ENCODE data around the gene GYS1.
"Not testable (repeated sequence)": the region's sequence is repeated elsewhere in the genome, so short reads cannot be mapped to it uniquely, and the experiment has no call there.

The GYS1 gene

GRCh38 chr19:49038111-49038510 is 45.0 kb upstream of the GYS1 start:
- H3K9ac ChIP-seq (ENCODE audit: low read depth, low read length, poor library complexity, severe bottlenecking); H3K79me2 ChIP-seq (ENCODE audit: insufficient read depth, low read length); H3K4me1 ChIP-seq (ENCODE audit: insufficient read depth, low read length, poor library complexity, severe bottlenecking); H3K9me3 ChIP-seq (ENCODE audit: insufficient read depth, low read depth, low read length); H3K4me2 ChIP-seq (ENCODE audit: low read depth, low read length, poor library complexity, severe bottlenecking); H4K20me1 ChIP-seq (ENCODE audit: insufficient read depth, low read length, poor library complexity, severe bottlenecking); H2AFZ ChIP-seq (ENCODE audit: low read length); H3K36me3 ChIP-seq (ENCODE audit: insufficient read depth, low read length); H3K4me3 ChIP-seq (ENCODE audit: low read length, poor library complexity, severe bottlenecking); H3K27me3 ChIP-seq (ENCODE audit: insufficient read depth, low read length, poor library complexity, severe bottlenecking); H3K9me2 ChIP-seq (replicated peaks; ENCODE audit: low read depth, low read length); H3F3A ChIP-seq (ENCODE audit: low read depth): not testable (repeated sequence)

- H2AFZ ChIP-seq (ENCODE audit: low read length); H3K9ac ChIP-seq (ENCODE audit: low read depth, low read length, poor library complexity, severe bottlenecking); H4K20me1 ChIP-seq (ENCODE audit: insufficient read depth, low read length, poor library complexity, severe bottlenecking); H3K9me2 ChIP-seq (replicated peaks; ENCODE audit: low read depth, low read length); H3F3A ChIP-seq (ENCODE audit: low read depth); H3K4me2 ChIP-seq (ENCODE audit: low read depth, low read length, poor library complexity, severe bottlenecking); H3K4me3 ChIP-seq (ENCODE audit: low read length, poor library complexity, severe bottlenecking); H3K79me2 ChIP-seq (ENCODE audit: insufficient read depth, low read length); H3K27me3 ChIP-seq (ENCODE audit: insufficient read depth, low read length, poor library complexity, severe bottlenecking); H3K9me3 ChIP-seq (ENCODE audit: insufficient read depth, low read depth, low read length); H3K36me3 ChIP-seq (ENCODE audit: insufficient read depth, low read length); H3K4me1 ChIP-seq (ENCODE audit: insufficient read depth, low read length, poor library complexity, severe bottlenecking): not testable (repeated sequence)
- TF ChIP-seq CTCF (conservative IDR thresholded peaks at IDR 0.05; ENCODE audit: low read length), result peak; percentile 70
These were observed 43.7 kb upstream of the GYS1 start, which contains the start of gene CGB1 for GRCh38 chr19:49036815-49037214. Gene CGB1, minus strand, starts transcription at chr19:49036895. Its CDS starts 184 bp downstream, at chr19:49036711.

GRCh38 chr19:49031642-49032301 is 38.7 kb upstream of the GYS1 start, which contains the start of gene CGB2:
Gene CGB2, plus strand, starts transcription at chr19:49031890. Its CDS starts 206 bp downstream, at chr19:49032096.
- not testable (repeated sequence) for H3K36me3 ChIP-seq (ENCODE audit: insufficient read depth, low read length)

GRCh38 chr19:49030323-49030722 is 37.2 kb upstream of the GYS1 start:
- not testable (repeated sequence) for H3K36me3 ChIP-seq (ENCODE audit: insufficient read depth, low read length); H3K4me2 ChIP-seq (ENCODE audit: low read depth, low read length, poor library complexity, severe bottlenecking); H2AFZ ChIP-seq (ENCODE audit: low read length); H3K79me2 ChIP-seq (ENCODE audit: insufficient read depth, low read length); H3K9me3 ChIP-seq (ENCODE audit: insufficient read depth, low read depth, low read length); H4K20me1 ChIP-seq (ENCODE audit: insufficient read depth, low read length, poor library complexity, severe bottlenecking); H3K9me2 ChIP-seq (replicated peaks; ENCODE audit: low read depth, low read length); H3K9ac ChIP-seq (ENCODE audit: low read depth, low read length, poor library complexity, severe bottlenecking); H3K4me1 ChIP-seq (ENCODE audit: insufficient read depth, low read length, poor library complexity, severe bottlenecking); H3K4me3 ChIP-seq (ENCODE audit: low read length, poor library complexity, severe bottlenecking); H3K27me3 ChIP-seq (ENCODE audit: insufficient read depth, low read length, poor library complexity, severe bottlenecking); H3F3A ChIP-seq (ENCODE audit: low read depth)

More at GRCh38 chr19:49031642-49032301, 38.7 kb upstream of the GYS1 start, which contains the start of gene CGB2:
- not testable (repeated sequence) for H2AFZ ChIP-seq (ENCODE audit: low read length); H3K9me3 ChIP-seq (ENCODE audit: insufficient read depth, low read depth, low read length); H3K27me3 ChIP-seq (ENCODE audit: insufficient read depth, low read length, poor library complexity, severe bottlenecking); H3F3A ChIP-seq (ENCODE audit: low read depth); H3K4me2 ChIP-seq (ENCODE audit: low read depth, low read length, poor library complexity, severe bottlenecking); H3K9me2 ChIP-seq (replicated peaks; ENCODE audit: low read depth, low read length); H3K4me1 ChIP-seq (ENCODE audit: insufficient read depth, low read length, poor library complexity, severe bottlenecking); H4K20me1 ChIP-seq (ENCODE audit: insufficient read depth, low read length, poor library complexity, severe bottlenecking); H3K4me3 ChIP-seq (ENCODE audit: low read length, poor library complexity, severe bottlenecking); H3K9ac ChIP-seq (ENCODE audit: low read depth, low read length, poor library complexity, severe bottlenecking); H3K79me2 ChIP-seq (ENCODE audit: insufficient read depth, low read length)
- TF ChIP-seq CTCF (conservative IDR thresholded peaks at IDR 0.05; ENCODE audit: low read length), result peak; percentile 56

- H3K9ac ChIP-seq (ENCODE audit: low read depth, low read length, poor library complexity, severe bottlenecking); H3K36me3 ChIP-seq (ENCODE audit: insufficient read depth, low read length); H3K9me2 ChIP-seq (replicated peaks; ENCODE audit: low read depth, low read length); H3K4me1 ChIP-seq (ENCODE audit: insufficient read depth, low read length, poor library complexity, severe bottlenecking); H3K4me3 ChIP-seq (ENCODE audit: low read length, poor library complexity, severe bottlenecking); H3F3A ChIP-seq (ENCODE audit: low read depth); H4K20me1 ChIP-seq (ENCODE audit: insufficient read depth, low read length, poor library complexity, severe bottlenecking); H3K27me3 ChIP-seq (ENCODE audit: insufficient read depth, low read length, poor library complexity, severe bottlenecking); H2AFZ ChIP-seq (ENCODE audit: low read length); H3K4me2 ChIP-seq (ENCODE audit: low read depth, low read length, poor library complexity, severe bottlenecking); H3K9me3 ChIP-seq (ENCODE audit: insufficient read depth, low read depth, low read length); H3K79me2 ChIP-seq (ENCODE audit: insufficient read depth, low read length): not testable (repeated sequence)
These were observed 36.6 kb upstream of the GYS1 start for GRCh38 chr19:49029749-49030148.

- not testable (repeated sequence) for H3K27me3 ChIP-seq (ENCODE audit: insufficient read depth, low read length, poor library complexity, severe bottlenecking); H3K9me2 ChIP-seq (replicated peaks; ENCODE audit: low read depth, low read length); H4K20me1 ChIP-seq (ENCODE audit: insufficient read depth, low read length, poor library complexity, severe bottlenecking); H3K36me3 ChIP-seq (ENCODE audit: insufficient read depth, low read length); H3K79me2 ChIP-seq (ENCODE audit: insufficient read depth, low read length); H3K4me2 ChIP-seq (ENCODE audit: low read depth, low read length, poor library complexity, severe bottlenecking); H3K9ac ChIP-seq (ENCODE audit: low read depth, low read length, poor library complexity, severe bottlenecking); H3F3A ChIP-seq (ENCODE audit: low read depth); H3K4me3 ChIP-seq (ENCODE audit: low read length, poor library complexity, severe bottlenecking); H3K9me3 ChIP-seq (ENCODE audit: insufficient read depth, low read depth, low read length); H3K4me1 ChIP-seq (ENCODE audit: insufficient read depth, low read length, poor library complexity, severe bottlenecking); H2AFZ ChIP-seq (ENCODE audit: low read length)
These were observed 35.6 kb upstream of the GYS1 start for GRCh38 chr19:49028686-49029085.

Data from Loucy (cell line).